ENCODE results near the gene SLC16A8.
A peak's percentile ranks its signal among the peaks of the same experiment; 100 is the strongest.
"Not testable (repeated sequence)": the region's sequence is repeated elsewhere in the genome, so short reads cannot be mapped to it uniquely, and the experiment has no call there.

Gene SLC16A8

DNA sequence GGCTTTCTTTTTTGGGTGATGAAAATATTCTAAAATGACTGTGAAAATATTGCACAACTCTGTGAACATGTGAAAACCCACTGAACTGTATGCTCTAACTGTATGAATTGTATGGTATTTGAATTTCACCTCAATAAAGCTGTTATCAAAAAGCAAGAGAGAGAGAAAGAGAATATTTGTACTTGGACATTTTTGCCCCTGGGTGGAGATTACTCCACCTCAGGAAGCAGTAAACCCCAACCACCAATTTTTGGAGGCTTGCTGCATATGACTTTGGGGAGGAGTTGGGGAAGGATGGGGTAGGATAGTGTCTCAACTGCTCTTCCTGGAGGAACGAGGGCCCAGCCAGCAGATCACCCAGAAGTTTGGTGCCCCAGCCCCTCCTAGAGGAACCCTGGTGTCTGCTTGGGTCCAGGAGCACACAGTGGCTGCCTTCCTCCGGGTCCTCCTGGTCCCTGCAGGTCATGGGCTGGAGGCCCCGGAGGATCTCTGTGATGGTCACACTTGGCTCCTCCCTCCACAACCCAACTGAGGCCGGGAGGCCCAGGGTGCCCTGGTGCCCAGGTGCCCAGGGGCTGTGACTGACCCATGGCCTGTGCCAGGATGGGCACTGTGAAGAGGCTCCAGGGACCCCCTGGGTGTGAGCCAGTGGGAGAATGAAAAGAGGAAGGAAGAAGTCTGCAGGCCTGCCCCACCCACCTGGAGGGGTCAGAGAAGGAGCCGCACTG, 42.1 kb downstream of the SLC16A8 start:
- no peak for DNase-seq

DNA sequence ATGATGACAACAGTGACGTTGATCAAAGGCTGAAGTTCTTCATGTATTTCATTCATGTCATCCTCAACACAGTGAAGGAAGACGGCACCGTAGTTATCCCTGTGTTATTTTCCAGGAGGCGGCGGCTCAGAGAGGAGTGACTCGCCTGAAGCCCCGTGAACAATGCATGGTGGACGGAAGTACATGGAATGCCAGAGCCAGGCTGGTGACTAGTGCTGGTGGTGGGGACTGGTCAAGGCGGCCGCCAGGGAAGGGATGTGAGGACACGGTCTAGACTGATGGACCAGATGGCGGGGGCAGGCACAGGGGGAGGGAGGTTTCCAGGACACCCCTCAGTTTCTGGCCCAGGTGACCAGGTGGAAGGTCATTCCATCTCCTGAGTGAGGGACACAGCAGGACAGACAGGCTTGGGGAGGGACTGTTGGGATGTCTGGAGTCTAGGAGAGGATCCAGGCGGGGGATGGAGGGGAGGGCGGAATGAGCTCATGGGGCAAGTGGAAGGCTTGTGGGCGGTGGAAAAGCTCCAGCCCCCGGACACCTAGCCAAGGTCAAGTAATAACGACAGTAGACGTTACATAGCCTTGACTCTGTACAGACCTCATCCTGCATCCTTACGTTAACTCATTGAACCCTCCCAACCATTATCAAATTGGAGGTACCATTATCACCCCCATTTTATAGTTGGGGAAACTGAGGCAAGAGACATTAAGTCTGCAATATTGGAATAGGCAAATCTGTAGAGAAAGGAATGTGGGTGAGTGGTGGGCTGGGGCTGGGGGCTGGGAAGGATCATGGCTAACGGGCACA, 42.8 kb downstream of the SLC16A8 start:
- DNase-seq, result no peak

DNA sequence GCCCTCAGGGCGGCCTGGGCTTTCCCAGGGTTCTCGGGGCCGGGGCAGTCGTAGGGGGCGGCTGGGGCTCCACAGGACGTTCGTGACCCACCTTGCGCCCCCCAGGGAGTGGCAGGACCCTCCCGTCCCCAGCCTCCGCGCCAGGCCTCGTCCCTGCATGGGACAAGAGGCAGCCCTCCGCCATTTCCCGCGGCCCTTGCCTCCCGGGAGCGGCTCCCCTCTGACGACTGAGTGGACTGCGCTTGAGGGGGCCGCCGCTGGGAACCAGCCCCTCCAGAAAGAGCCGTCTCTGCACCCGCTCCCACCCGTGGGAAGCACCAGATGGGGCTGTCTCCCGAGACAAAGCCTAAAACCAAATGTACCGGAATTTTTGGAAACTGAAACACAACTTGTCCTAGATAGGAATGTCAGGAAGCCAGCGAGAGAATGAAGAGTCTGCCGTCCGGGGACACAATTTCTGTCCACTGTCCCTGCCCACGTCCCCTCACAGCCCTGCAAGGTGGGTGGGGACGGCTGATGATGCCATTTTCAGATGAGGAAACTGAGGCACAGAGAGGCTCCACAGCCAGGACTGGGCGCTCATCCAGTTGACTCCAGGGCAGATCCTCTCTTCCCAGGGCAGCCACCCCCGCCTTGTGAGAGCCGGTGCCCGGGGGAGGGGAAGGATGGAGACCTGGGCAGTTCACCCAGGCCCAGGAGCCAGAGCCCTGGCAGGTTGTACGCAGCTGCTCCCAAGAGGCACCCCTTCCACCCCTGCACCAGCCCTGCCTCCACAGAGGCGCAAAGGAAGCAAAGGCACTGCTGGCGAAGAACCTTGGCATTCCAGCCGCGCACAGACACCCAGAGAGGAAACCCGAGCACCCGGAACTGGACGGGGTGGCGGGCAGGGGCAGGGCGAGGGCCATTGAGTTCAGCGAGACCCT, 44.8 kb downstream of the SLC16A8 start:
- DNase-seq, result no peak

DNA sequence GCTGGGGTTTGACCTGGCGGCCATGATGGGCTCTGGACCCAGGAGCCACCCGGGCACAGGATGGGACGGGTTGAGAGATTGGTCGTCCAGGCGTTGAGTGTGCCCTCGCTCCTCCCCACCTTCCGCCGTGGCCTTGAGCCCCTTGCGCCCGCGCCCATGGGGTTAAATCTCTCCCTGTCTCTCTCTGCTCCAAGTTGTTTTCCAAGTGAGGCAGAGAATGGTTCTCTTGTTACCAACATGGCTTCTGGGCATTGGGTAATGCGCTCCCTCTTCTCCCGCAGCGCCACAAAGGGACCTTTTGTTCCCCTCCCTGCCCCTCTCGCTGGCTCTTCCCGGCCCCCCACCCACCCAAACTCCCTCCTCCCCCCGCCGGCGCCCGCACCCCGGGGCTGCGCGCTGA, 45.6 kb downstream of the SLC16A8 start:
- no peak for DNase-seq

DNA sequence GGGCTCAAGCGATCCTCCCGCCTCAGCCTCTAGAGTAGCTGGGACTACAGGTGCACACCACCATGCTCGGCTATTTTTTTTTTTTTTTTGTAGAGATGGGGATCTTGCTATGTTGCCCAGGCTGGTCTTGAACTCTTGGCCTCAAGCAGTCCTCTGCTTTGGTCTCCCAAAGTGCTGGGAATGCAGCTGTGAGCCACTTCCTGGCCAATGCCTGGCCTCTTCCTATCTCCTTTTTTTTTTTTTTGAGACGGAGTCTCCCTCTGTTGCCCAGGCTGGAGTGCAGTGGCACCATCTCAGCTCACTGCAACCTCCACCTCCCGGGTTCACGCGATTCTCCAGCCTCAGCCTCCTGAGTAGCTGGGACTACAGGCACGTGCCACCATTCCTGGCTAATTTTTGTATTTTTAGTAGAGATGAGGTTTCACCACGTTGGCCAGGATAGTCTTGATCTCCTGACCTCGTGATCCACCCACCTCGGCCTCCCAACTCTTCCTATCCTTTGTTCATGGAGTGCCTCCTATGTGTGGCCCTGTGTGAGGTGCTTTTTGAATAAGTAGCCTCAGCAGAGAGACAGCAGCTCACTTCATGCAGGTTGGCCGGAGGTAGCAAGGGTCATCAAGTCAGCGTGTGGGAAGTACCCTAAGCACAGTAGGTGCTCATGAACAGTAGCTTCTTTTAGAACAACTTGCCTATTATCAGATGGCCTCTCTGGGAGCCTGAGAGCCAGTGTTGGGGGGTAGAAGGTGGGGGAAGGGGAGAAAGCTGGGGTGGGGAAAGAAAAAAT, 46.4 kb downstream of the SLC16A8 start:
- DNase-seq, result not testable (repeated sequence)

DNA sequence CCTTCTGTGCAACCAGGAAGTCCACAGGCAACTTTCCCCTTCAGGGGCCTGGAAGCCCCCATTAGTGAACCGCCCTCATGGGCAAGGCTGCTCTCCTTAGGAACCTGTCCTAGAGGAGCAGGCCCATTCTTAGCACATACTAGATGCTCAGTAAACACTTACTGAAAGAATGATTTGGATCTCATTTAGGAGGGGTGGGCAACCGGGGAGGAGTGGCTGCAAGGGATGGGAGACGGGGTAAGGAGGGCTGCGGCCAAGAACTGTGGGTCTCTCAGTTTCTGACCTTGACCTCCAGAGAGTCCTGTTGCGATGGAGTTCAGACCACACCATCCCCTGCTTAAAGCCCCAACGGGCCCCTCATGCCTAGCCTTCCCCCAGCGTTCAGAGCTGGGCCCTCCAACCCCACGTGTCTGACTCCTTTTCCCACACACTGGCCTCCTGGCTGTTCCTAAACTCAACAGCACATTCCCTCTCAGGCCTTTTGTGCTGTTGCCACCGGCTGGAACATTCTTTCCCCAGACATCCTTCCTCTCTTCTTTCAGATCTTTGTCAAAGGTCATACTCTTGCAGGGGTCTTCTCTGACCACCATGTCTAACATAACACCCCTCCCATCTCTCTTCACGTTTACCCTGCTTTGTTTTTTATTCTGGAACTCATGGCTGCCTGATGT, 47.5 kb downstream of the SLC16A8 start:
- DNase-seq, result no peak

DNA sequence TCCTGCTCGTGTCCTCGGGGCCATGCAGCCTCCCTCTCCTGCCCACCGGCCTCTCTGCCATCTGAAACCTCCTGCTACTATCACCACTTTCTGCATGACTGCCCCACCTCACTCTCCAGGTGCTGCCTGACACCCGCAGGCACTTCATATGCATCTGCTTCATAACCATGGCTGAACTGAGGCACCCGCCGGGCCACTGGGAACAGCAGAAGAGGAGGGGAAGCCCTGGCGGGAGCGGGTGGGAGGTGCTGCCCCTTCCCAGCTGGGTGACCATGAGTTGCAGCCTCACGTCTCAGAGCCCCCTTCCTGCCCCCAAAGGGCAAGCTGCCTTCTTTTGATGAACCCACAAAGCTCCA, 48.5 kb downstream of the SLC16A8 start:
- no peak for DNase-seq

DNA sequence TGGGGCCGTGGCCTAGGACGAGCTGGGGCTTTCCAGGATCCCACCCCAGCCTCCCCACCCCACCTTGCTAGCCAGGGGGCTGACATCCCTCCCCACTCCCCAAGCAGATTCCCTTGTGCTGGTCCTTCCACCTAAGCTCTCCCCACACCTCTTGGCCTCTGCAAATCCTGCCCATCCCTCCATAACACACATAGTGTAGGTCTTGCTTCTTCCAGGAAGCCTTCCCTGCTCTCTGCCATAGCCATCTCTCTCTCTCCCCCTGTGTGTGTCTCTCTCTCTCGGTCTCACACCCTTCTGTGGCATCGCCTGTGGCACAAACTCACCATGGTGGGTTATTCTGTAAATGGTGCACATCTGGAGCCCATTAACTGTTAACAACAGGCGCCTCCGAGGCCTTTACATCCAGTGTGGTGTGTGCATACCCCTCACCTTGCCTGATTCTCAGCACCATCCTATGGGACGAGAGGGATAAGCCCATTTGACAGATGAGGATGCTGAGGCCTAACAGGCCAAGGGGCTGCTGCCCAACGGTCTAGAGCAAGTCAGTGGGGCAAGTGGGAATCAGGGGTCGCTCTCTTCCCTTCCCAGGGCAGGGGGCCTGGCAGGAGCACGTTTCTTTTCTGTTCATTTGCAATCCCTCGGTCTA, 49.0 kb downstream of the SLC16A8 start:
- DNase-seq, result no peak

DNA sequence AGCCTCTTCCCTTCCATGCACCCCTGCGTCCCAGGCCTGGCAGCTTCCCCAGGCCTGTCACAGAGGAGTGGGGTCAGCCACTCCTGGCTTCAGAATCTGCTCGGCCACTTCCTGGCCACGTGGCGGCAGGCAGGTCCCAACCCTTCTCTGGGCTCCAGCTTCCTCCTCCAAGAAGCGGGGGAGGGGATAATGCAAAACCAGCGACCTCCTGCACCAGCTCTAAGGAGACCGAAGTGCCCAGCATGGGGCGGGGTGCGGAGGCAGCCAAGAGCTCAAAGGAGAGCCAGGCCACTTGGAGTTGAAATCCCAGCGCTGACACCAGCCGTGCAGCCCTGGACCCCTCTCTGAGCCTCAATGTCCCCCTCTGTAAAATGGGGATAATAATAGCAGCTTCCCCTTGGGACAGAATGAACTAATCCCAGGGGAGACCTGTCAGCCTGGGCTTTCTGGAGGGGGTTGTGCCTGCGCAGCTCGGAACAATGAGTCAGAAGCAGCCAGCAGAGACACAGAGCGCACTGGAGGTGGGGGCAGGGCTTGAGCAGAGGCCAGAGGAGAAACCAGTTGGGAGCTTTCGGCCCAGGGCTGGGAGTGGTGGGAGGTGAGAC, 49.6 kb downstream of the SLC16A8 start:
- peak; percentile 30 for DNase-seq

DNA sequence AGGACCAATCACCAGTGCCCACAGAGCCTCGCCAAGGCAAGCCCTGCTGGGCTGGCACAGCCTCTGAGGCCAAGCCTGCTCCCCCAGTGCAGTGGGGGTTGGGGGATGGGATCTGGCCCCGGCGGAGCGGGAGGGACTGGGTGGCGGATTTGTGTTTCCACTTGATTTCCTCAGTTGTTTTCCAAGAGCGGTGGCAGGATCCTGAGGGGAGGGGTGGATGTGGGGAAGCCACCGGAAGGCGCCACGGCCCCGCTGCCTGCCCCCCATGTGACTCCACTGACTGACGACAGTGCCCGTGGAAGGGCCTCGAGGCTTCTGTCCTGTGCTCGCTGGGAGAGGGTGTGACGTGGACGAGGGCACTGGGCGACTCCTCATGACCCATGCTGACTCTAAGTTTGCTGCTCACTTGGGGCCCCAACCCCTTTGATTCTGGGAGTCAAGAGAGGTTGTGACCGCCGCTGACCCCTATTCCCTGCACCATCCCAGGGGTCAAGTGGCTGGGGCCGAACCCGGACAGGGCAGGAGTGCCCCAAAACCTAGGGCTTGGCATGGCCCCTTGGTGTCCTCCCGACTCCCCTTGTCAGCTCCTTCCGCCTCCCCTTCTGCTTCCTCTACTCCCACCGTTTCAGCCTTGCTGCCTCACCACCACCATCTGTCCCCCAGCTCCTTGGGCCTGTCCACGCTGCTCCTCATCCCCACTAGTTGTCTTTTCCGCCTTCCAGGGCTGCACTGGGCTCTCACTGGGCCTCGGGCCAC, 50.3 kb downstream of the SLC16A8 start:
- DNase-seq, result no peak

DNA sequence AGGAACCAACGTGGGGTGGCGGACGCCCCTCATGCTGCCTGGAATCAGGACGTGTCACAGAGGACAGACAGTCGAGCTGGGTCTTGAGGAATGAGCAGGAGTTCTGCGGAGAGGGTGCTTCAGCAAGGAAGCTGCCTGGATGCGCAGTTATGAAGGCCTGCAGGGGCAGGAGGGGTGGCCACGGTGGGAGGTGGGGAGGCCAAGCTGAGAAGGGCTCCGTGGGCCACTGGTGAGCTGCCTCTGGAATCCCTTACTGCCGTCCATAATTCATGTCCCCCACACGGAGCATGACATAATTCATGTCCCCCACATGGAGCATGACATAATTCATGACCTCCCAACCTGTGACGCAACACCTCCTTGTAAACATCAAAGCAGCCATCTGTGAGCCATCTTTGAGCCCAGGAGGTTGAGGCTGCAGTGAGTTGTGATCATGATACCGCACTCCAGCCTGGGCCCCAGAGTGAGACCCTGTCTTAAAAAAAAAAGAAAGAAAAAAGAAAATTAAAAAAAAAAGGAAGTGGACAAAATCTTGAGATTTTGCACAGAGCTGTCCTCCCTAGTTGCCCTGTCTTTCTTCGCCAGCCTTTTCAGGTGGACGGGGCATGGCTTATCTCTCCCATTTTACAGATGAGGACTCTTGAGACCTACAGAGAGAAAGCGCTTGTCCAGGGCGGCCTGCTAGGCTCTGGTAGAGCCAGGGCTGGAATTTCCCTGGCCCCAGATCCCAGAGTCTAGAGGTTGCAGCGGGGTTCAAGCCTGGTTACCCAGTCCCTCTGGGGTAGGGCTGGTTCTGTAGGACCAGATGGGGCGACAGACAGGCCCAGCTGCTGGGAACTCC, 51.1 kb downstream of the SLC16A8 start:
- DNase-seq, result no peak

DNA sequence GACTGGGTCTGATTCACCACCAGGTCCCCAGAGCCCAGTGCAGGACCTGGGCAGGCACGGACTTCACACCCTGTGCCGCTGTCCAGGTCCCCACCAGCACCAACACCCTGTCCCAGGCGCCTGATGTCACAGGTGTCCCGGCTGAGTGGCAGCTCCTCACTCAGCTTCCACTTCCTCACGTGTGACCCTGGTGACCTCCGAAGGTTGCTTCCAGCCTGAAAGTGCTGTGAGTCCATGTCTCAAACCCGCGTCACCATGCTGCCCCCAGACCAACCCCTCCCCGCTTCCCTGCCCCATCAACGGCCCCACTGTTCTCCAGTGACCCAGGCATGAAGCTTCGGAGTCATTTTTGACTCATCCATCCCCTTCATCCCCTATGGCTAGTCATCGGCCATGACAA, 52.5 kb downstream of the SLC16A8 start:
- DNase-seq, result no peak

DNA sequence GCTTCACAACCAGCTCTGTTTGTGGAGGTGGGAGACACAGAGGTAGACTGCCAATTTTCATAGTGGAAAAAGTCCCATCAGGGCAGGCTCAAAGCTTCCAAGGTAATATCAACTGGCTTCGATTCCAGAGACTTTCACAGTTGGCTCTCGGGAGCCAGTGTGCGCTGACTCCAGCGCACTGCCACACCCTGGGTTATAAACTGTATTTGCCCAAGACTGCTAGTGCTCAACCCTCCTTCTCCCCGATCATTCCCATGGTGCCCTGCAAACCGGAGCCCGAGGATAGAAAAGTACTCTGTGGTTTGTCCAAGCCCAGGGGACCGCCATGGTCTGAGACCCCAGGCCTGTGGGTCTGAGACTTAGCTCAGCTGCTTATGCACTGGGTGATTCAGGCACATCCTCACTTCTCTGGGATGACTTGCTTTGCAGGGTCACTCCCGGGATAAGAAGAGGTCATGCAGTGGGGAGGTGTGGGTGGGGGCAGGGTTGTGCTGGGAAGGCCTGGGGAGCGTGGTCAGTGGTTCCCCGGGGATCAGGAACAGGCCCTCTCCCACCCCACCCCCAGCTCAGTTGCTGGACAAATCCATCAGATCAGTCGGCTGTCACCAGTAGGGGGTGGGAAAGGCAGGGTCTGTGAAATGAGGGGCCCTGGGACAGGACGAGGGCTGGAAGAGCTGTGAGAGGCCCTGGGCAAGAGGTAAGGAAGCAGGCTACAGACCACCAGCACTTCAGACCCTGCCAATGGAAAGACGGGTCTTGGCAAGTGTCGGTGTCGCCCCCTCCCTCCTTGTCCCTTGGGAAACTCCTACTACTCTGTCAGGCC, 53.5 kb downstream of the SLC16A8 start:
- no peak for DNase-seq

DNA sequence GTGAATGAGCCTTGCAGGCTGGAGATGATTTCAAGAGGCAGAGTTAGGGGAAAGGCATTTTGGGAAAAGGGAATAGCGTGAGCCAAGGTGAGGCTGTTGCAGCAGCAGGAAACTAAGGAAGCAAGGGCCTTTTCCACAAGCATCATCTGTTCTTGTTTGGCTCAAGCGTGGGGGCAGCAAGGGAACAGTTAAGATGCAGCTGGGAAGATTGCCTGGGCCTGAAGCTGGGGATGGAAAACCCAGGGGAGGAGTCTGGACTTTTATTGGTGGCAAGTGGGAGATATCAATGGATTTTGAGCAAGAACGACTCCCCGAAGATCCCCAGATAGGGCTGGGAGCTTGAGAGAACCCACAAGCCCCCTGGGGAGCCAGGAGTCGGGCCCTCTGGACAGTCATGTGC, 54.1 kb downstream of the SLC16A8 start:
- DNase-seq, result no peak

DNA sequence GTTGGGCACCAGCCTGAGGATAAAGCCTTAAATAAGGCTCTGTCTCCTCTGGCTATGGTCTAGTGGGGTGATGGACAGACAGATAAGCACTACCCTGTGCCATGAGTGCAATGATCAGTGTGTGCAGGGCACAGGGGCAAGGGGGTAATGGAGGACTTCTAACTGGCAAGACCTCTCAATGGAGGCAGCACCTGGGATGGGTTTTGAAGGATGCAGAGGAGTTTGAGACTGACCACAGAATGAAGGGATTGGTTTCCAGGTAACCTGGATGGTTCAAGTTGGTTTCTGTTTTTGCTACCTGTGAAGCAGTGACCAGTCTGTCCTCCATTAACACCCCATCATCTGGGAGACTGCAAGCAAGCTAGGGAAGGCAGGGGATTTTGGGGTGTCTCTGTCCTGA, 54.6 kb downstream of the SLC16A8 start:
- DNase-seq, result no peak

DNA sequence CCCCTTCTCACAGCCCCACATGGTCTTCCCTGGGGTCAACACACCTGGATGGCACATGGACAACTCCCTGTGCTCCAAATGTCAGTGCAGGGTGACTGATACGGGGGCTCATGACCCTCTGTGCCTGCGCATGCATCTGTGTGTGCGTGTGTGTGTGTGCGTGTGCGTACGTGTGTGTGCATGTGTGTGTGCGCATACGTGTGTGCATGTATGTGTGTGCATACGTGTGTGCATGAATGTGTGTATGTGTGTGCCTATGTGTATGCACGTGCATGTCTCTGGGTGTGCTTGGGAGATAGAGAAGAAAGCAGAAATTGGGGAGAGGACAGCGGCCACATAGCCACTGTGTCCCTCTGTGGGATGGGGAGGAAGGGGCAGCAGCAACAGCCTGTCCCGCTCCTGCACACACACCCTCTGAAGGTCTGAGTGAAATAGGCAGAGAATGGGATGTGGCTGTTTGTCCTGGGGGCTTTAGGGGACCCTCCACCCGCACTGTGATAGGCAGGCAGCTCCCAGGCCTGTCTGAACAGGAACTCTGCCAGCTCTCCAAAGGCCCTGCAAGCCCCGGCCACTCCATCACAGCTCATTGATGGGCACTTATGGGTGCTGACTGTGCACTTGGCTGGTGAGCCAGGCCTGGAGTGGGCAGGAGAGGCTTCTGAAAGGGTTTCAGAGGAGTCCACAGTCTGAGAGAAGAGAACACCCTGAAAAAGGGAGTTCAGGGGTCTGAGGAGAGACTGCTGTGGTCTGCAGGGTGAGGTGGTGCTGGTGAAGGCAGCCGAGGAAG, 55.4 kb downstream of the SLC16A8 start:
- no peak for DNase-seq
